K562 (cell line): ENCODE results near the gene SNRPA. TPM values are rescaled to one million over a fixed set of nuclear protein-coding genes. Genes with fewer than 3 reads are reported as not detected.

Source experiments
- HDAC6 ChIP-seq: IDR thresholded peaks from 2 replicates; pipeline ENCODE4 v1.6.1; 2012; ENCODE audit warnings: low read depth, mild to moderate bottlenecking, control low read depth, inconsistent platforms, low read length, moderate library complexity
- HNRNPL ChIP-seq: fragments of 200-400 bp; formaldehyde crosslinking; IDR thresholded peaks from 2 replicates; pipeline ENCODE4 v1.6.1; 2017; ENCODE audit warnings: low read depth, mild to moderate bottlenecking, low read length
- KHSRP ChIP-seq: fragments of 450-650 bp; IDR thresholded peaks from 2 replicates; pipeline ENCODE4 v1.6.1; 2017
- MIER1 ChIP-seq: fragments of 450-650 bp; IDR thresholded peaks from 2 replicates; pipeline ENCODE4 v1.6.1; 2016; ENCODE audit warnings: antibody characterized with exemption, mild to moderate bottlenecking, low read depth
- MYNN ChIP-seq, 2 experiments: sonication (generic); formaldehyde crosslinking in 1 of 2; IDR thresholded peaks; 2 replicates each; pipeline versions ENCODE4 v1.5.0 to v1.6.1; 2016 to 2020; ENCODE audit warnings: antibody characterized with exemption in 1 of 2, missing genetic modification reagents in 1 of 2
- NELFE ChIP-seq: IDR thresholded peaks from 2 replicates; pipeline ENCODE4 v1.6.1; 2011; ENCODE audit warnings: mild to moderate bottlenecking; ENCODE audit not compliant: insufficient read depth, insufficient read length
- PHB2 ChIP-seq: fragments of 450-650 bp; IDR thresholded peaks from 2 replicates; pipeline ENCODE4 v1.6.1; 2017; ENCODE audit warnings: low read depth
- PTTG1 ChIP-seq: fragments of 450-650 bp; IDR thresholded peaks from 2 replicates; pipeline ENCODE4 v1.6.1; 2016; ENCODE audit warnings: low read depth, mild to moderate bottlenecking, missing genetic modification characterization, missing compliant biosample characterization
- U2AF1 ChIP-seq: fragments of 200-400 bp; formaldehyde crosslinking; optimal IDR thresholded peaks from 2 replicates; pipeline ENCODE3; 2017; ENCODE audit warnings: mild to moderate bottlenecking, low read depth, low read length, moderate library complexity
- ZBTB7A ChIP-seq: IDR thresholded peaks from 2 replicates; pipeline ENCODE4 v1.6.1; 2011; ENCODE audit warnings: low read depth, mild to moderate bottlenecking, low read length, moderate library complexity, borderline replicate concordance; ENCODE audit not compliant: control insufficient read depth
- ZNF282 ChIP-seq: sonication (generic); formaldehyde crosslinking; IDR thresholded peaks from 2 replicates; pipeline ENCODE4 v1.8.1; 2023; ENCODE audit warnings: missing genetic modification reagents
- ZNF316 ChIP-seq: fragments of 450-650 bp; IDR thresholded peaks from 2 replicates; pipeline ENCODE4 v1.6.1; 2016
- ZNF551 ChIP-seq: fragments of 250-450 bp; sonication (Bioruptor Pico); IDR thresholded peaks from 2 replicates; pipeline ENCODE4 v1.5.0; 2021; ENCODE audit warnings: mild to moderate bottlenecking, moderate library complexity
- ZNF561 ChIP-seq: fragments of 450-650 bp; formaldehyde crosslinking; conservative IDR thresholded peaks from 2 replicates; pipeline ENCODE4 v1.4.0; 2020; ENCODE audit warnings: mild to moderate bottlenecking, moderate library complexity
- ZNF695 ChIP-seq: fragments of 450-650 bp; formaldehyde crosslinking; IDR thresholded peaks from 2 replicates; pipeline ENCODE4 v1.4.0; 2020; ENCODE audit warnings: mild to moderate bottlenecking, moderate library complexity
- polyA plus RNA-seq, 8 experiments: library from polyadenylated mRNA; depleted of rRNA in 4 of 8; stranded (reverse) in 5 of 8; unstranded in 3 of 8; fragments of >200 nt; fragmentation: Nextera tagmentation in 2 of 8; fragmentation: Illumina TruSeq in 1 of 8; extraction: Ambion mirVana in 2 of 8; extraction: Trizol in 1 of 8; gene quantifications; 2 replicates each; pipeline versions ENCODE4 v1.2.1 to v1.2.3, GENCODE V29; 2011 to 2014; ENCODE audit warnings: inconsistent platforms in 1 of 8, missing spikeins in 1 of 8
- total RNA-seq, 7 experiments: library from RNA; depleted of rRNA in 6 of 7; stranded (reverse); fragments of >200 nt in 6 of 7; fragmentation: Illumina TruSeq in 2 of 7; extraction: Trizol in 2 of 7; gene quantifications; 2 replicates each; pipeline versions ENCODE4 v1.2.1 to v1.2.3, GENCODE V29; 2011 to 2021; ENCODE audit warnings: low replicate concordance in 1 of 7
- TF ChIP-seq, protein P1 (sequence below): fragments of 250-450 bp; sonication (Bioruptor Pico); IDR thresholded peaks from 2 replicates; pipeline ENCODE4 v1.6.1; 2021; ENCODE audit warnings: mild to moderate bottlenecking
- TF ChIP-seq, protein P2 (sequence below), 2 experiments: fragments of 150-350 bp in 1 of 2; IDR thresholded peaks; 2 replicates each; pipeline ENCODE4 v1.6.1; 2012 to 2016; ENCODE audit warnings: low read depth in 2 of 2, low read length in 2 of 2, mild to moderate bottlenecking in 1 of 2, moderate library complexity in 1 of 2
- TF ChIP-seq, protein P3 (sequence below): fragments of 450-650 bp; IDR thresholded peaks from 2 replicates; pipeline ENCODE4 v1.6.1; 2016
- TF ChIP-seq, protein P4 (sequence below): fragments of 450-650 bp; formaldehyde crosslinking; IDR thresholded peaks from 2 replicates; pipeline ENCODE4 v1.4.0; 2020; ENCODE audit warnings: mild to moderate bottlenecking

SNRPA gene
- total and polyA plus RNA-seq, 9 of the 15 experiments (the other 6 are each of a cell fraction or from before 2014, with no cell fraction given): 16.3 to 311 (median 193) TPM

DNA sequence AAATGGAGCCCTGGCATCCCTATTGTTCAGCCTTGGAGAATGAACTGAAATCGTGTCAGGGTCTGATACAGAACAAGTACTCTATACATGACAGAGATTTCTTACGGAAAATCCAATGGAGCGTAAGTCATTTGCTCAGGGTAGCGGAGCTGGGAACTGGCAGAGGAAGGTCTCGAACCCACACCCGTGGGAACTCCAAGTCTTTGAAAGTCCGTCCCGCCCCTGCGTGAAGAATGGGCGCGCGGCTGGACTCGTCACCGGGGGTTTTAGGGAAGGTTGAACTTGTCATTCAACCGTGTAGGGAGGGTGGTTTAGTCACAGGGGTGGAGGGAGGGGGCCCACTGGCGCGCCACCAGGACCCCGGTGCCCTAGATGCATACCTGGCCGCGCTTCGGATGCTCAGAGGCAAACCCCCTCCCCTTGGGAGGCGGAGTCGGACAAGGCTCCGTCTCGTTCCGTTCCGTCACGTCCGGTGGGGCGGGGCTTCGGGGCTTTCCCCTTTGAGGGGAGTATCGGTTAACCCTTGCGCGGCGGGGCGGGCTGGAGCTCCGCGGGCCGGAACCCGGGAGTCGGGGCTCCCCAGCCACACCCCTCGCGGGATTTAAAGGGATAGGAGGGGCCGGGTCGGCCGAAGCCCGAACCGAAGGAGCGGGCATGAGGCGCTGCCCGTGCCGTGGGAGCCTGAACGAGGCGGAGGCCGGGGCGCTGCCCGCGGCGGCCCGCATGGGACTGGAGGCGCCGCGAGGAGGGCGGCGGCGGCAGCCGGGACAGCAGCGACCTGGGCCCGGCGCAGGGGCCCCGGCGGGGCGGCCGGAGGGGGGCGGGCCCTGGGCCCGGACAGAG is 34.3 kb upstream of the SNRPA start, which contains the start of the genes COQ8B and ITPKC (continued):
- TF ChIP-seq U2AF1 (no peak), NELFE (no peak), MYNN (IDR thresholded peaks at IDR 0.05) (peak; percentile 23; the same call in 1 of the 2 replicates), MYNN (CRISPR knock-in tag; IDR thresholded peaks at IDR 0.05) (no peak), HNRNPL (no peak), ZBTB7A (peak; percentile 69), ZNF561 (CRISPR knock-in tag) (no peak), HDAC6 (no peak), ZNF282 (CRISPR knock-in tag) (no peak), MIER1 (peak; percentile 54; the same call in 1 of the 2 replicates), KHSRP (no peak), ZNF316 (no peak), ZNF551 (no peak), PTTG1 (no peak), ZNF695 (CRISPR knock-in tag) (no peak), PHB2 (no peak)
- TF ChIP-seq, protein P1, sequence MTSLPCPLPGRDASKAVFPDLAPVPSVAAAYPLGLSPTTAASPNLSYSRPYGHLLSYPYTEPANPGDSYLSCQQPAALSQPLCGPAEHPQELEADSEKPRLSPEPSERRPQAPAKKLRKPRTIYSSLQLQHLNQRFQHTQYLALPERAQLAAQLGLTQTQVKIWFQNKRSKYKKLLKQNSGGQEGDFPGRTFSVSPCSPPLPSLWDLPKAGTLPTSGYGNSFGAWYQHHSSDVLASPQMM (CRISPR knock-in tag): no peak
- TF ChIP-seq, protein P2, sequence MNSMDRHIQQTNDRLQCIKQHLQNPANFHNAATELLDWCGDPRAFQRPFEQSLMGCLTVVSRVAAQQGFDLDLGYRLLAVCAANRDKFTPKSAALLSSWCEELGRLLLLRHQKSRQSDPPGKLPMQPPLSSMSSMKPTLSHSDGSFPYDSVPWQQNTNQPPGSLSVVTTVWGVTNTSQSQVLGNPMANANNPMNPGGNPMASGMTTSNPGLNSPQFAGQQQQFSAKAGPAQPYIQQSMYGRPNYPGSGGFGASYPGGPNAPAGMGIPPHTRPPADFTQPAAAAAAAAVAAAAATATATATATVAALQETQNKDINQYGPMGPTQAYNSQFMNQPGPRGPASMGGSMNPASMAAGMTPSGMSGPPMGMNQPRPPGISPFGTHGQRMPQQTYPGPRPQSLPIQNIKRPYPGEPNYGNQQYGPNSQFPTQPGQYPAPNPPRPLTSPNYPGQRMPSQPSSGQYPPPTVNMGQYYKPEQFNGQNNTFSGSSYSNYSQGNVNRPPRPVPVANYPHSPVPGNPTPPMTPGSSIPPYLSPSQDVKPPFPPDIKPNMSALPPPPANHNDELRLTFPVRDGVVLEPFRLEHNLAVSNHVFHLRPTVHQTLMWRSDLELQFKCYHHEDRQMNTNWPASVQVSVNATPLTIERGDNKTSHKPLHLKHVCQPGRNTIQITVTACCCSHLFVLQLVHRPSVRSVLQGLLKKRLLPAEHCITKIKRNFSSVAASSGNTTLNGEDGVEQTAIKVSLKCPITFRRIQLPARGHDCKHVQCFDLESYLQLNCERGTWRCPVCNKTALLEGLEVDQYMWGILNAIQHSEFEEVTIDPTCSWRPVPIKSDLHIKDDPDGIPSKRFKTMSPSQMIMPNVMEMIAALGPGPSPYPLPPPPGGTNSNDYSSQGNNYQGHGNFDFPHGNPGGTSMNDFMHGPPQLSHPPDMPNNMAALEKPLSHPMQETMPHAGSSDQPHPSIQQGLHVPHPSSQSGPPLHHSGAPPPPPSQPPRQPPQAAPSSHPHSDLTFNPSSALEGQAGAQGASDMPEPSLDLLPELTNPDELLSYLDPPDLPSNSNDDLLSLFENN (IDR thresholded peaks at IDR 0.05; ENCODE audit: low read depth in 2 of 2, low read length in 2 of 2): no peak
- TF ChIP-seq, protein P3, sequence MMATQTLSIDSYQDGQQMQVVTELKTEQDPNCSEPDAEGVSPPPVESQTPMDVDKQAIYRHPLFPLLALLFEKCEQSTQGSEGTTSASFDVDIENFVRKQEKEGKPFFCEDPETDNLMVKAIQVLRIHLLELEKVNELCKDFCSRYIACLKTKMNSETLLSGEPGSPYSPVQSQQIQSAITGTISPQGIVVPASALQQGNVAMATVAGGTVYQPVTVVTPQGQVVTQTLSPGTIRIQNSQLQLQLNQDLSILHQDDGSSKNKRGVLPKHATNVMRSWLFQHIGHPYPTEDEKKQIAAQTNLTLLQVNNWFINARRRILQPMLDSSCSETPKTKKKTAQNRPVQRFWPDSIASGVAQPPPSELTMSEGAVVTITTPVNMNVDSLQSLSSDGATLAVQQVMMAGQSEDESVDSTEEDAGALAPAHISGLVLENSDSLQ: peak; percentile 34; the same call in 1 of the 2 replicates
- TF ChIP-seq, protein P4, sequence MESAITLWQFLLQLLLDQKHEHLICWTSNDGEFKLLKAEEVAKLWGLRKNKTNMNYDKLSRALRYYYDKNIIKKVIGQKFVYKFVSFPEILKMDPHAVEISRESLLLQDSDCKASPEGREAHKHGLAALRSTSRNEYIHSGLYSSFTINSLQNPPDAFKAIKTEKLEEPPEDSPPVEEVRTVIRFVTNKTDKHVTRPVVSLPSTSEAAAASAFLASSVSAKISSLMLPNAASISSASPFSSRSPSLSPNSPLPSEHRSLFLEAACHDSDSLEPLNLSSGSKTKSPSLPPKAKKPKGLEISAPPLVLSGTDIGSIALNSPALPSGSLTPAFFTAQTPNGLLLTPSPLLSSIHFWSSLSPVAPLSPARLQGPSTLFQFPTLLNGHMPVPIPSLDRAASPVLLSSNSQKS (CRISPR knock-in tag): no peak
